Mucosa of gallbladder (tissue), 1 donor: ENCODE data around the gene DCAF5. TPM values are rescaled to one million over a fixed set of nuclear protein-coding genes. Genes with fewer than 3 reads are reported as not detected.
A peak's percentile ranks its signal among the peaks of the same experiment; 100 is the strongest.
"Not testable (repeated sequence)": the region's sequence is repeated elsewhere in the genome, so short reads cannot be mapped to it uniquely, and the experiment has no call there.

Experiments
- DNase-seq: peaks from one replicate; pipeline ENCODE4 v3.0.0-alpha.2; 2020; ENCODE audit warnings: low spot score
- total RNA-seq: library from RNA; stranded (reverse); gene quantifications from one replicate; pipeline ENCODE4 v1.2.1, GENCODE V29; 2021
- donor health status: DM: no; HTN: no; CAD: no.

The DCAF5 gene
- total RNA-seq, 1 donor from 2014 or later, result 56.4 TPM

- no peak for DNase-seq
These were observed 80.3 kb downstream of the DCAF5 start for GRCh38 chr14:69072584-69072983.

- DNase-seq, result no peak
These were observed 84.0 kb downstream of the DCAF5 start for GRCh38 chr14:69068744-69069421.

- no peak for DNase-seq
These were observed 86.3 kb downstream of the DCAF5 start for GRCh38 chr14:69066396-69067171.

- DNase-seq, result not testable (repeated sequence)
These were observed 87.0 kb downstream of the DCAF5 start for GRCh38 chr14:69065934-69066333.

GRCh38 chr14:69064596-69064995, 88.3 kb downstream of the DCAF5 start:
- no peak for DNase-seq

GRCh38 chr14:69059658-69060623, 93.0 kb downstream of the DCAF5 start:
- peak; percentile 60 for DNase-seq

- DNase-seq, result no peak
These were observed 96.7 kb downstream of the DCAF5 start for GRCh38 chr14:69055999-69056788.

- DNase-seq, result no peak
These were observed 97.8 kb downstream of the DCAF5 start for GRCh38 chr14:69055125-69055524.

- DNase-seq, result no peak
These were observed 98.9 kb downstream of the DCAF5 start for GRCh38 chr14:69054030-69054429.

GRCh38 chr14:69052181-69052601, 100.7 kb downstream of the DCAF5 start:
- DNase-seq, result no peak

- no peak for DNase-seq
These were observed 102.4 kb downstream of the DCAF5 start for GRCh38 chr14:69050240-69051184.

- no peak for DNase-seq
These were observed 103.2 kb downstream of the DCAF5 start for GRCh38 chr14:69049675-69050074.

GRCh38 chr14:69048456-69048855, 104.5 kb downstream of the DCAF5 start:
- peak; percentile 39 for DNase-seq

GRCh38 chr14:69047255-69047654, 105.7 kb downstream of the DCAF5 start:
- no peak for DNase-seq

GRCh38 chr14:69046476-69046860, 106.5 kb downstream of the DCAF5 start:
- DNase-seq, result peak; percentile 43

- no peak for DNase-seq
These were observed 107.0 kb downstream of the DCAF5 start for GRCh38 chr14:69045857-69046475.

GRCh38 chr14:69044965-69045555, 107.9 kb downstream of the DCAF5 start:
- peak; percentile 40 for DNase-seq

GRCh38 chr14:69044296-69044695, 108.6 kb downstream of the DCAF5 start:
- DNase-seq, result no peak

GRCh38 chr14:69043596-69044260, 109.2 kb downstream of the DCAF5 start:
- no peak for DNase-seq
